ENCODE results near the gene EFEMP1.

- no peak for TF ChIP-seq CTCF (IDR thresholded peaks at IDR 0.05; ENCODE audit: poor library complexity)
- TF ChIP-seq EZH2phosphoT487 (IDR thresholded peaks at IDR 0.05; ENCODE audit: low read depth, severe bottlenecking, unreplicated experiment) = no peak
Measured at GRCh38 chr2:55865096-55865835, 58.3 kb downstream of the EFEMP1 start.

Measured in hepatocyte (in vitro differentiated cells).